SH-SY5Y (cell line): Measurements from ENCODE around the gene NPBWR2.

Experiments used
- GATA2 ChIP-seq: IDR thresholded peaks from 2 replicates; pipeline ENCODE4 v1.6.1; 2011; ENCODE audit warnings: mild to moderate bottlenecking, low read depth, low read length
- GATA3 ChIP-seq: IDR thresholded peaks from 2 replicates; pipeline ENCODE4 v1.6.1; 2011; ENCODE audit warnings: low read depth, mild to moderate bottlenecking, low read length, moderate library complexity

Gene NPBWR2

GRCh38 chr20:64080013-64080812 is 27.2 kb downstream of the NPBWR2 start, which contains the start of gene OPRL1:
Gene OPRL1, plus strand, starts transcription at chr20:64080082. Its CDS starts 12,639 bp downstream, at chr20:64092721.
- TF ChIP-seq GATA2: no peak
- no peak for TF ChIP-seq GATA3

GRCh38 chr20:64079273-64080012 is 27.9 kb downstream of the NPBWR2 start, which contains the start of gene RGS19:
Gene RGS19, minus strand, starts transcription at chr20:64079518. Its CDS starts 2,632 bp downstream, at chr20:64076886.
- TF ChIP-seq GATA2 (no peak), GATA3 (no peak)

- no peak for TF ChIP-seq GATA2
- TF ChIP-seq GATA3: no peak
Measured at GRCh38 chr20:64078934-64079272, 28.5 kb downstream of the NPBWR2 start.

DNA sequence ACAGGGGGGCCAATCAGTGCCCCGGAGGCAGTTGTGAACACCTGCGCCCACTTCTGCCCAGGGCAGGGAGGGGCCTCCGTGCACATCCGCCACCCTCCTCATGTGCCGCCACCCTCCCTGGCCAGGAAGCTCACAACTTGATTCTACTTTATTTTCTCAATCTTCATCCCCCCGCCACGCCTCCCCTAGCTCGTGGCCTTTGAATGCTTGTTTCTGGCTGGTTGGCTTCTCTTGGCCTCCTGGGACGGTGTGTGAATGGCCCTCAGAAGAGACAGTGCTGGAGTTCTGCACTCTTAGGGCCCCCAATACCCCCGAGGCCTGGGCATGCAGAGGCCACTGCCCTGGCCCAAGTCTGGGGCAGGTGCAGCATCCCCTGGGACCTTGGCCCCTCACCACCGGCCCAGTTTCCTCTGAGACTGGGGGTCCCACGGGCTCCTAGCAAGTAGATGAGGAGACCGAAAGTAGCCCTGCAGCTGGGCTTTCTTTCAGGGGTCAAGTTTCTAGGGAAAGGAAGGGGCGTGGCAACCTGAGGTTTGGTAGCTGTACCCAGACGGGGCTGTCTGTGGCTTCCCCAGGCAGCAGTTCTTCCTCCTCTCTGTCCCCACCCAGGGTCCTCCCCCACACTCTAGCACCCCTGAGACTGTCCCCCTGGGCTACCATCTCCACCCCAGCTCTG is 29.4 kb downstream of the NPBWR2 start:
- TF ChIP-seq GATA3 (no peak), GATA2 (no peak)

DNA sequence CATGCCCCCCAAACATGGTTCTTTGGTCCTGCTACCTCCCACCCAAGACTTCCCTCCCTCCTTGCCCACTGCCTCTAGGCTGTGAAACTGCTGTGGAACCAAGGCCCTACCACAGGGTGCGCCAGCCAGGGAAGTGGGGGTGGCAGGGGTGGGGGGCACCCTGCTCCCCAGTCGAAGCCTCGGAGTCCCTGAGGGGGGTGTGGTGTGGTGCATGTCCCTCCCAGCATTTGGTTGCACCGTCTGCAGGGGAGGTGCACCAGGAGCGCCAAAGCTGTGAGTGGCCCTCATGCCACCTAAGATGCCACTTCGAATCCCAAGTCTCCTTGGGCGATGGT is 29.9 kb downstream of the NPBWR2 start:
- TF ChIP-seq GATA2 (no peak), GATA3 (no peak)

DNA sequence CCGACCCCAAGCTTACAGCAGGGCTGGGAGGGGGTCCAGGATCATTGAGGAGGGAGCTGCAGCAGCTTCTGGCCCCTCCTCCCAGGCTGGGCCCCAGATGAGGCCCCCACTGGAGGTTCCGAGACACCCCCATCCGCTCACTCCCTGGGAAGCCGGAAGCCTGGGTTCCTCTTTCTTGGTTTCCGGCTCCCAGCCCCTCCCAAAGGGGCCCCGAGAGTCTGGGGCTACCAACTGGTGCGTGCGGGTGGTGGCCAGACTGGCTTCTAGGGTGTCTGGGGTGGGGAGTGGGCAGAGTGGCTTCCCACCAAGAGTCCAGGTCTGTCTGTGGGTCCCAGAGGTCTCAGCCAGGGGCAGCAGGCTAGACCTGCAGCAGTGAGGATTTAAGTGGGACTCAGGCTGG is 30.3 kb downstream of the NPBWR2 start:
- TF ChIP-seq GATA2 (no peak), GATA3 (no peak)

DNA sequence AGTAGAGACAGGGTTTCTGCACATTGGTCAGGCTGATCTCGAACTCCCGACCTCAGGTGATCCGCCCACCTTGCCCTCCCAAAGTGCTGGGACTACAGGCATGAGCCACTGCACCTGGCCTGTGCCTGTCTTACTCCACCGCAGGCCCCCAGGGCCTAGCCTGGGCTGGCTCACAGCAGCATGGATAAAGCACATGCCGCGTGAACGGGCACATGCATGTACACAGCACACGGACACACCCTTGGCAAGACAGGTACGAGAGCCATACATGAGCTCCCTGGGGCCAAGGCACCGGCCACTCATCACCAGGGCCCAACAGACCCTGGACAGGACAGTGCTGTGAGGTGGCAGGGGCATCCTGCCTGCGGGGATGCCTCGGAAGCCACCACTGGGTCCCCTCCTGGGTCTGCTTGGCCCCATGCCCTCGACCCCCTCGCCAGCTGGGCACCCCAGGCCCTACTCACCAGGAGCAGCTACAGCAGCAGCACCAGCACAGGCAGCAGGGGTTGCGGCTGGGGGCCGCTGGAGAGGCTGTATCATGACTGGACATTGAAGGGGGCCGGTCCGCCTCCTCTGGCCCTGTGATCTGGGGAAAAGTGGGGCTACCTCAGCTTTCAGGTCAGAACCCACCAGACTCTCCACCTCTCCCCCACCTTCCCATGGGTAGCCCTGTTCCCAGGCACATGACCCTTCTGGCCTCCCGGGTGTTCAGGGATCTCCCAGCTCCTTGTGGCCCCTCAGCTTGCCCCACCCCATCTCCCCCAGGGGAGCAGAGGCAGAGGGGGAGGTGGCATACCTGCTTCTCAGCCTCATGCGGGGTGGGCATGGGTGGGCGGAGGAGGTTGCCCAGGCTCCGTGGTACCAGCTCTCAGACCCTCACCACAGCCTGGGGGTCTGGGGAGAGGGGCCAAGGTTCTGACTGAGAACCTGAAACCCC is 31.0 kb downstream of the NPBWR2 start:
- no peak for TF ChIP-seq GATA2
- TF ChIP-seq GATA3: no peak

DNA sequence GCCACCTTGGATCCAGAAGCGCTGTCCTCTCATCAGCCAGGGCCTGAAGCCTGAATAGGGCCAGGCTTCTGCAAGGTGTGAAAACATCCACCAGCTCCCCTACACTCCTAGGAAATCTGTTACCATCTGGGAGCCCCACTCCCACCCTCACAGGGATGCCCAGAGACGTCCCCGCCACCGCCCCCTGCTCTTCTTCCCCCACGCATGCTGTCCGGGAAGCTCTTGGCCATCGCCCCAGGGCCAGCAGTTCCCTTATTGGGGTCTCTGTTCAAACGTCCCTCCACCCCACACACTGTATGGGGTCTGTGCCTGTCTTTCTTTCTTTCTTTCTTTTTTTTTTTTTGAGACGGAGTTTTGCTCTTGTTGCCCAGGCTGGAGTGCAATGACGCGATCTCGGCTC is 31.8 kb downstream of the NPBWR2 start:
- TF ChIP-seq GATA2 (no peak), GATA3 (no peak)

DNA sequence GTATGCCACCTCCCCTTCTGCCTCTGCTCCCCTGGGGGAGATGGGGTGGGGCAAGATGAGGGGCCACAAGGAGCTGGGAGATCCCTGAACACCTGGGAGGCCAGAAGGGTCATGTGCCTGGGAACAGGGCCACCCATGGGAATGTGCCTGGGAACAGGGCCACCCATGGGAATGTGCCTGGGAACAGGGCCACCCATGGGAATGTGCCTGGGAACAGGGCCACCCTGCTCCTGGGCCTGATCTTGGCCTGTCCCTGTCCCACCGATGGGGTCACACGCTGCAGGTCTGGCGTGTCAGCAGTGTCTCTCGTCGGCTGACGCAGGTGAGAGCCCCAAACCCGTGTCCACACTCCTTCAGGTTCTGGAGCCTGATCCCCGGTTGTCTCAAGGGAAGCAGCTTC is 32.4 kb downstream of the NPBWR2 start:
- no peak for TF ChIP-seq GATA2
- TF ChIP-seq GATA3: no peak

- no peak for TF ChIP-seq GATA3
Measured at GRCh38 chr20:64074184-64074789, 33.1 kb downstream of the NPBWR2 start.

DNA sequence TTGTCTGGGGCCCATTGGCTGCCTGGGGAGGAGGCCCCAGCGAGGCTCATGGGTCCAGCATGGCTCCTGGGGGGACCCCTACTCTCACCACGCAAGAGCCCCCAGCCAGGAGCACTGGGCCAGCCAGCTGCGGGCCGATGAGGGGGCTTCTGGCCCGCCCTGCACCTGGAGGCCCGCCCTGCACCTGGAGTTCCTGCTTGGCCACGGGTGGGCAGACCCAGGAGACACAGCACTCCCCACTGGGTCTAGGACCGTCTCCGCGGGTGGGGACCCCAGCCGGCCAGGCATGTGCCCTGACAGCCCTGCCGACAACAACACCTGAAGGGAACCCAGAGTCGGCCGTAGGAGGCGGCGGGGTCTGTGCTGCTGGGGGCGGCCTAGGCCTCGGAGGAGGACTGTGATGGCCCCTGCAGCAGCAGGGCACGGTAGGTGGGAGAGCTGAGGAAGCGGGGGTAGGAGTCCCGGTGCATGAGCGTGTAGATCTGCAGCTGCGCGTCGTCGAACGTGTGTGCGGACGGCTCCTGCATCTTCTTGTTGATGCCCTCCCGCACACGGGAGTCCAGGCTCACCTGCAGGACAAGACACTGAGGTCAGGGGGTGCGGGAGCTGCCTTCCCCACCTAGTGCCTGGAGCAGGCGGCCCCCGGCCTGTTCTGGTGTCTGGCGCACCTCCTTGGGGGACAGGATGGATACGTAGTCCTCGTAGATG is 33.7 kb downstream of the NPBWR2 start:
- no peak for TF ChIP-seq GATA3
- no peak for TF ChIP-seq GATA2

DNA sequence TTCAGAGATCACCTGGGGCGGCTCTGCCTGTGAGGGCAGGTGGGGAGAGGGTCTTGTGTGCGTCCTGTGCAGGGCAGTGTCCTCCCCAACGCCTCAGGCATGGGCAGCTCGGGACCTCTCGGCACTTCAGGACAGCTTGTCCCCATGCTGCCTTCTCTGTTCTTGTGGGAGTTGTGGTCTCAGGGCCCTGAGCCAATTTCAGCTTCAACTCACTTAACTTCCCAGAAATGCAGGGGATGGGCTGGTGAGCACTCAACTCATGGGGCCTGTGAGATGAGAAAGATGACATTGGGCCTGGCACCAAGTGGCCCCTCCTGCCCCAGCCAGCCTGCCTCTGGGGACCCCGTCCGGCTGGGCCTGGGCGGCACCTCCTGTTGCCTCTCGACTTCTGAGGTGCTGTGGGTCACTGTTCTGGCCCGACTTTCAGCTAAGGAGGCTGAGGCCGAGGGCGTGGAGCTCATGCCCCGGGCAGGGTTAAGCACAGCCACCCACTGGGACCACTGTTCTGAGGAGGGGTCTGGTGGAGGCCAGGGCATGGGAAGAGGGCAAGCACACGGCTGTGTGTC is 34.8 kb downstream of the NPBWR2 start:
- TF ChIP-seq GATA2 (no peak), GATA3 (no peak)

DNA sequence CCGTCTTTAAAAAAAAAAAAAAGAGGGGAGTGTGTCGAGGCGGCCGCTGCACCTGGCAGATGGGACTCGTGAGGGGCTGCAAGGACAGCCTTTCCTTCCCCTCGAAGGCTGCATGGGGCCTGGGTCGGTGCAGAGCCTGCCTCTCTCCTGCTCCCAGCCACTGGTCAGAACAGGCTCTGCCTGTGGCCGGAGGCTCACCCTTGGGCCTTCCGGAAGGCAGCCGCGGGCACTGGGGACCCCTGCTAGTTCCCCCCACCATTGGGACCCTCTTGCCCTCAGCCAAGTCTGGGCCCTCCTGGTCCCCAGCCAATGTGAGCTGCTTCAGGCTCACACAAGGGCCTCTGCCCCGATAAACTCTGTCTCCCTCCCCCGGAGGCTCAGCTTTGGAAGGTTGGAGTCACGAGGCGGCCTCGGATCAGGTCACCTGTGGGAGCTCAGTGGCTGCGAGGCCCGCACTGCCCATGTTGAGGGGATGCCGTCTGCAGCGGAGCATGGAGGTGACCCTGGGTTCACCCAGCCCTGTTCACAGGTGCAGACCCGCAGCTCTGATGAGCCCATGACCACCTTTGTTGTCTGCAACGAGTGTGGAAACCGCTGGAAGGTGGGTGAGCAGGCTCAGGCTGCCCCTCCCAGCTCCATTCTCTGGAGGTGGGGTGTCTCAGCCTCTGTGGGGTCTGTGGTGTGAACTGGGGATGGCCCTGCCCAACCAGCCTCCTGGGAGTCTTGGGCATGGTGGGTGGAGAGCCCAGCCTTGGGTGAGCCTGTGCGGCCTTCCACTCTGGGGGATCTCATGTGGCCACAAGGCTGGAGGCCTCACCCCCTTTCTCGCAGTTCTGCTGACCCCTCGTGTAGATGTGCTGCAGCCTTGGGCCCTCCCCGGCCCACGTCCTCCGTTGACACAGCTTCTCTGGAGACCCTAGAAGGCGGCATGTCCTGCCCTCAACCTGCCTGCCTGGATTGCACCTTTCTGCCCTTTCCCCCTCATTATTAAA is 35.7 kb downstream of the NPBWR2 start:
- TF ChIP-seq GATA3: no peak
- no peak for TF ChIP-seq GATA2
